HG02610 (cell line): ENCODE results near the gene LIN7B.
A peak's percentile ranks its signal among the peaks of the same experiment; 100 is the strongest.
"Not testable (repeated sequence)": the region's sequence is repeated elsewhere in the genome, so short reads cannot be mapped to it uniquely, and the experiment has no call there.

Experiments
- ATAC-seq: cut with Tn5 transposase; IDR thresholded peaks from one replicate; pipeline ENCODE4 v1.9.1; 2021; ENCODE audit warnings: mild to moderate bottlenecking, moderate library complexity; ENCODE audit not compliant: unreplicated experiment

Gene LIN7B, protein sequence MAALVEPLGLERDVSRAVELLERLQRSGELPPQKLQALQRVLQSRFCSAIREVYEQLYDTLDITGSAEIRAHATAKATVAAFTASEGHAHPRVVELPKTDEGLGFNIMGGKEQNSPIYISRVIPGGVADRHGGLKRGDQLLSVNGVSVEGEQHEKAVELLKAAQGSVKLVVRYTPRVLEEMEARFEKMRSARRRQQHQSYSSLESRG

DNA sequence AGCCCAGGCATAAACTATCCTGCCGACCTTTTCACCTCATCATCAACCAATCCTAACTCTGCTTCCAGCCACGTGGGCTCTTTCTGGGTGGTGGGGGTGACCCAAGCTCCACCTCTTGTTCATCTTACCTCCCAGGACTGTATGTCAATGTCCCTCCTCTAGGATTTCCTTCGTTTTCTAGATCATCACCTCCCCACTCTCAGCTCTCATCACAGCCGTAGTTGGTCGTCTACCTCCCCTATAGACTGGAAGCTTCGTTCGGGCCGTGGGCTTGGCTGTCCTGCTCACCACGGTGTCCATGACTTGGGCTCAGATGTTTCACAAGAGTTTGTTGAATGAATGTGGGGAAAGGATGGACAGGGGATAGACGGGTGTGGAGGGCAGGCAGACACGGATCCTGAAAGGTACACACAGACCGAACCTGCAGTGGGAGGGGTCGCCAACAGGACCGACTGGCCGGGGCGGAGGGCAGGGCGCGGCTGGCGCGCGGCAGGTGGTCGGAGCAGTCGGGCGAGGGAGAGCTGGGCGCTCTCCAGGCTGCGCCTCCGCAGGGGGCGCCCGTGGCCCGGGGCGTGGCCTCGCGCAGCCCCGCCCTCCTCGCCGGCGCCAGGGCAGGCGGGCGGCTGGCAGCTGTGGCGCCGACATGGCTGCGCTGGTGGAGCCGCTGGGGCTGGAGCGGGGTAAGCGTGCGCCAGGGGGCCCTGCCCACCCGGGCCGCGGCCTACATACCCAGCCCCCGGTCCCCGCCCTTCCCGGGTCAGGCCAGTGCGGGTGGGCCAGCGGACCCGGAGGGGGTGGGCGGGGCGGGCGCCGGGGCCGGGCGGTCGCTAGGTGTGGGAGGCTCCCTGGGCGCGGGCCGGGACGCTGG lies at the start of gene LIN7B:
TSS of gene LIN7B (plus strand) at position 609 of the 868 bp plus-strand sequence. CDS start at position 644, 35 bp downstream.
- peak; percentile 53 for ATAC-seq

DNA sequence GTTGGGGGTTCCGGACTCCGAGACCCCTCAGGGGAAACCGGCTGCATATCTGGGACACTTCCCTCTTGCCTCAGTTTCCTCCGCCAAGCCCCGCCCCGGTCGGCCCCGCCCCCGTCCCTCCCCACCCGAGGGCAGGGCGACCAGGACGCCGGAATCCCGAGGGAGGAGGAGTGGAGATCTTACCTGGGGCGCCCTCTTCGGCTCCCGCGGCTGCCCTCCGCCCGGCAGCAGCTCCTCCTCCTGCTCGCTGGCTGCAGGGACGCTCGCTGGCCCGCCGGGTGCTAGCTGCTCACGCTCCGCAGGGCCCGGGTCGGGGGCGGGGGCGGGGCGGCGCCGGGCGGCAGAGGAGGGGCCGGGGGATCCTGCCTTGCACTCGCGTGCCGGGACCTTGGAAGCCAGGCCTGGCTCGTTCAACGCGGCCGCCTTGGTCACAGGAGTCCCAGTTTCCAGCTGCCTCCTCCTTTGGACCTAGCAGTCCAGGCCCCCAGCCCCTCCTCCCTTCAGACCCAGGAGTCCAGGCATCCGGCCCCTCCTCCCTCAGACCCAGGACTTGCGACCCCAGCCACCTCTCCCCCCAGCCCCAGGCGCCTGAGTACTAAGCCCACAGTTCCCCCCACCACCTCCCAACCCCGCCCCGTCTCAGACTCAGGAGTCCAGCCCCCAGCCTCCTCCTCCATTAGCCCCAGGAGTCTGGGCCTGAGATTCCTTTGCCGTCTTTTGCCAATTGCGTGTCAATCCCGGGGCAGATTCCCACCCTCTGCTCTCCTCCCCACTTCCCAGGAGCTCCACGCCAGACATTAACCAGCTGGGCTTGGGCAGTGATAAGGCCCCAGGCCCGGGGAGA lies 49.2 kb upstream of the LIN7B start, which contains the start of gene NTF4:
TSS of gene NTF4 (minus strand) at position 51 of the 844 bp plus-strand sequence. CDS start 2,821 bp downstream, outside the sequence.
- no peak for ATAC-seq

DNA sequence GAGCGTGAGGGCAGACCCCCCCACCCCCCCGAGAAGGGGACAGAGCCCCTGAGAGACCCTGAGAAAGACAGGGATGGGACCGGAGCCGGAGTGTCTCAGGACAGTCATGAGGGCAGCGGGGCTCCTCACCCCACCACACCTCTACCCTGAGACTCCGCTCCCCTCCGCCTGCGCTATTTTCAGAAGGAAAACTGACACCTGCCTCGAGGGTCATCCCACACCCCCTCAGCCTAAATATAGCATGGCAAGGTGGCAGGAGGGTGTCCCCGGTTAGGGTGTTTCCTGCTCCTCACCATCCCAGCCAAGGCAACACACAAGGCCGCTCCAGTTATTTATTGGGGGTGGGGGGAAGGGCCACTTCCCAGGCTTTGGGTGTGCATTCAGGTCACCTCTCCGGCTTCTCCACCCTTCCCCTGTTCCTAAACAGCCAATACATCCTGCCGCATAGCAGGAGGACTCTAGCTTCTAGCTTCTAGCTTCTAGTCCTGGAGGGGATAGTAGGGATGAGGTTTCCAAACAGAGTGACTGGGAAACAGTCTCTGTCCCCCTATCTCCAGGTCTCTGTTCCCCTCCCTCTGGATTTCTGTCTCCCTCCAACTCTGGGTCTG lies 48.2 kb upstream of the LIN7B start:
- no peak for ATAC-seq

DNA sequence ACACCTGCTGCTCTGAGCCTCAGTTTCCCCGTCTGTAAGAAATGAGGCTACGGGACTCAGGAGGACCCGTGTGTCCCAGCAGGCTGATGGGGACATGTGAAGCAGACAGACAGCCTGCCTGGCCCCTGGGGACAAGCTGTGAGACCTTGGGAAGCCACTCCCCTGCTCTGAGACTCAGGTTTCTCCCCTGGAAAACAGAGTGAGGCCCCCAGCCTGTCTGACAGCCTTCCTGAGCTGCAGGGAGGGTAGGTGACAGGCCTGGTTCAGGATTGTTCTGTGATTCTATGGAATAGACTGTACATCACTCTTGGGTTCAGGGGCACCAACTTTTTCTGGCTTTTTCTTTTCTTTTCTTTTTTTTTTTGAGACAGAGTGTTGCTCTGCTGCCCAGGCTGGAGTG lies 46.6 kb upstream of the LIN7B start:
- no peak for ATAC-seq

DNA sequence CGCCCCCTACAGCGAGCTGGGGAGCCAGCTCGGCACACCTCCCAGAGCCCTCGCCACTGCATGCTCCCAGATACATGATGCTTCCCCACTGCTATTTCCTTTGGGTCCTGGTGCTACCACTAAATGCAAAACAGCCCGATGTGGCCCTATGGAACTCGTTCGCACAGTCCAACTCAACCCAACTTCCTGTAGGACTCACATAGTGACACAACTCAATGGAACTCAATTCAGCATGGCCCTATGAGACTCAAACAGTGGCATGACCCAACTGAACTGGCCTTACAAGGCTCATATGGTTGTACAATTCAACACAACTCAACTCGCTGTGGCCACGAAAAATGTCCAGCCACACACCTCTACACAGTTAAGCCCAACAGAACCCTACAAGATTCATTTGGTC lies 45.1 kb upstream of the LIN7B start:
- ATAC-seq: no peak

DNA sequence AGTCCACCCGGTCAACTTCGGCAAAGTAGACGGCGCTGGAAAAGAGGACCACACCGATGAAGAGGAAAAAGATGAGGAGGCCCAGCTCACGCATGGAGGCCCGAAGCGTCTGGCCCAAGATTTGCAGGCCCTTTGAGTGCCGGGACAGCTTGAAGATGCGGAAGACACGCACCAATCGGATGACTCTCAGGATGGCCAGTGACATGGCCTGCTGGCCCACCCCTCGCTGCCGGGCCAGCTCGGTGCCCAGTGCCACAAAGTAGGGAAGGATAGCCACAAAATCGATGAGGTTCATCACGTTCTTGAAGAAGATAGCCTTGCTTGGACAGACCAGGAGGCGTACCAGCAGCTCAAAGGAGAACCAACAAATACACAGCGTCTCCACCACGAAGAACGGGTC lies 43.8 kb upstream of the LIN7B start:
- ATAC-seq: no peak

DNA sequence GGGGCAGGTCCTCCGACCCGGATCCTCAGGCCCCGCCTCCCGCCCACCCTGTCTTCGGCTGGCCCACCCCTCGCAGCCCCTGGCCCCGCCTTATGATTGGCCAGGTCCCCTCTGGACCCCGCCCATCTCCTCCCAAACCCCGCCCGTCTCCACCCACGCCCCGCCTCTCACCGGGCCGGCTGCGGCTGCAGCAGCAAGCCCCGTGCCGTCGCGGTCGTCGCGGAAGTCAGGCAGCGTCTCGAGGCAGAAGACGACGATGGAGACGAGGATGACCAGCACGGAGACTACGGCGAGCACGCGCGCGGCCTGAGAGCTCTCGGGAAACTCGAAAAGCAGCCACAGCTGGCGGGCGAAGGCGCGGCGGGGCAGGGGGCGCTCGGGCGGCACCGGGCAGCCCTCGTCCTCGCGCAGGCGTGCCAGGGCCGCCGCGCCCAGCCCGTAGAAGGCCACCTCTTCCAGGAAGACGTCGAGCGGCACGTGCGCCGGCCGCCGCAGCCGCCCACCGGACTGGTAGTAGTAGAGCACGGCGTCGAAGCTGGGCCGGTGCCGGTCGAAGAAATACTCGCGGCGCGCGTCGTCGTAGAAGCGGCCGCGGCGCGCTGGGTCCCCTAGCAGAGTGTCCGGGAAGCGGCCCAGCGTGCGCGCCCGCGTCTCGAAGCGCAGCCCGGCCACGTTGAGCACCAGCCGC lies 42.2 kb upstream of the LIN7B start:
- no peak for ATAC-seq

DNA sequence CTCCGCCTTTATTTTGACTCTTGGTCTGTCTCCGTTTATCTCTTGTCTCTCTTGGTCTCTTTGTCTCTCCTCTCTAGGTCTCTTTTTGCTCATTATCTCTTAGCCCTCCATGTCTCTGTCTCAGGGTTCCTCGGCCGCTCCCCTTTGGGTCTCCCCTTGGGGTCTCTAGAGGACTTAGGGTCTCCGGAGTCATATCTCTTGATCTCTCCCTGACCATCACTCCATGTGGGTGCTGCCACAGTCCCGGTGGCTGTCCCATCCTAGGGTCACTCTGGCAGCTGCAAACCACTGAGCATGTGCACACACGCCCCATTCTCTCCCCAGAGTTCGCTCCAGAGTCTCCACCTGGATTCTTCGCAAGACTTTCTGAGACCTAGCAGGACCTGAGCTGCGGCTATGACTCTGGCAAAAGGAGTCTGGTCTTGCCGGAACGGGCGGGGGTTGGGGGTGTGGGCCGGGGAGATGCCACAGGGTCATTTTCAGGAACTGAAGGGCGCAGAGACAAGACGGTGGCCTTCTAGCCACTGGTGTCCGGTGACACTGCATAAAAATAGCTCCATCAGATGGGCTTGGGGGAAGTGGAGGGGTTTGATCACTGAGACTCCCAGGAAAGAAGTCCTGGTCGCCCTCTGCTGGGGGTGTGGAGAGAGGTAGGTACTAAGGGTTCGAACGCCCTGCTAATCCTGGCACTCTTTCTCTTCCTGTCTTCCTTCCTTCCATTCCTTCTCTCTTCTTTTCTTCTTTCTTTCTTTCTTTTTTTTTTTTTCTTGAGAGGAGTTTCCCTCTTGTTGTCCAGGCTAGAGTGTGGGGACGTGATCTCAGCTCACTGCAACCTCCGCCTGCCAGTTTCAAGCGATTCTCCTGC lies 40.4 kb upstream of the LIN7B start:
- no peak for ATAC-seq

DNA sequence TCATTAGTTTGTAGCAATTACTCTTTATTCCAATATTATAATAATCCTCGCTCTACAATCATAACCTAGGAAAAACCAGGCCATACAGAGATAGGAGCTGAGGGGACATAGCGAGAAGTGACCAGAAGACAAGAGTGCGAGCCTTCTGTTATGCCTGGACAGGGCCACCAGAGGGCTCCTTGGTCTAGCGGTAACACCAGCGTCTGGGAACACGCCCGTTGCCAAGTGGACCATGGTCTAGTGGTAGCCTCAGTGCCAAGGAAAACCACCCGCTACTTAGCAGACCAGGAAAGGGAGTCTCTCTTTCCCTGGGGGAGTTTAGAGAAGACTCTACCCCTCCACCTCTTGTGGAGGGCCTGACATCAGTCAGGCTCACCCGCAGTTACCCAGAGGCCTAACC lies 39.3 kb upstream of the LIN7B start:
- not testable (repeated sequence) for ATAC-seq

DNA sequence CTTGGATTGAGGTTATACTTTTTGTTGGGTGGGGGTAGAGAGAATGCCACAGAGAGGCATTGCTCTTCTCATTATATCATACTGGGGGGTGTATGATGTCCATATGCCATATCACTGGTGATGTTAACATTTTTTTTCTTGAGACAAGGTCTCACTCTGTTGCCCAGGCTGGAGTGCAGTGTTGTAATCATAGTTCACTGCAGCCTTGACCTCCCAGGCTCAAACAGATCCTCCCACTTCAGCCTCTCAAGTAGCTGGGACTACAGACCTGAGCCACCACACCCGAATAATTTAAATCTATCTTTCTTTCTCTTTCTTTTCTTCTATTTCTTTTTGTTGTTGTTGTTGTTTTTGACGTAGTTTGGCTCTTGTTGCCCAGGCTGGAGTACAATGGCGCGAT lies 33.8 kb upstream of the LIN7B start:
- ATAC-seq: no peak

DNA sequence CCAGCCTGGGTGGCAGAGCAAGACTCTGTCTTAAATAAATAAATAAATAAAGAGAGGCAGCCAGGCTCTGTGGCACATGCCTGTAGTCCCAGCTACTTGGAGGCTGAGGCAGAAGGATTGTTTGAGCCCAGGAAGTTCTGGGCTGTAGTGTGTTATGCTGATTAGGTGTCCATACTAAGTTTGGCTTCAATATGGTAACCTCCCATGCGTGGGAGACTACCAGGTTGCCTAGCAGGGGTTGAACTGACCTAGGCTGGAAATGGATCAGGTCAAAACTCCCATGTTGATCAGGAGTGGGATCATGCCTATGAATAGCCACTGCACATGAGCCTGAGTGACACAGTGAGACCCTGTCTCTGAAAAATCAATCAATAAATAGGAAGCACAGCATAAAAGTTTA lies 32.9 kb upstream of the LIN7B start:
- ATAC-seq: no peak

DNA sequence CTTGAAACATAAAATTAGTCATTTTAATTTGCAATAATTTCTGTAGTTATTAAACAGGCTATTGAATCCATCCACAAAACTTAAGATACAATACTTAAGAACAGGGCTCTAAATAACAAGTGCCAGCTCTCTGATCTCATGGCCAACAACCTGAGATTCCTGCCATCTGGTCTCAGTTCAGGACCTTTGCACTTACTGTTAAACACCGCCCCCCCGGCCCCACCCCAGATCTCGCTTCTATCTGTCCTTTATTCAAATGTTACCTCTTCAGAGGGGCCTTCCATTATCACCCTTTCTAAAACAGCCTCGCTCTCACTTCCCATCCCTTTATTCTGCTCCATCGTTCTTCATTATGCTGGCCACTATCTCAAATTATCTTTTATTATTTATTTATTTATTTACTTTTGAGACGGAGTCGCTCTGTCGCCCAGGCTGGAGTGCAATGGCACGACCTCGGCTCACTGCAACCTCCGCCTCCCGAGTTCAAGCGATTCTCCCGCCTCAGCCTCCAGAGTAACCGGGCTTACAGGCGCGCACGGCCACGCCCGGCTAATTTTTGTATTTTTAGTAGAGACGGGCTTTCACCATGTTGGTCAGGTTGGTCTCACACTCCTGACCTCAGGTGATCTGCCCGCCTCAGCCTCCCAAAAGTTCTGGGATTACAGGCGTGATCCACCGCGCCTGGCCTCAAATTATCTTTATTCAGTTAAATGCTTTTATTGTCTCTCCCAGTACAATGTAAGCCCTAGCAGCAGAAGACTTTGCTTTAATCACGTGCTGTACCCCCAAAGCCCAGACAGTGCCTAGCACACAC lies 29.8 kb upstream of the LIN7B start:
- ATAC-seq: no peak

DNA sequence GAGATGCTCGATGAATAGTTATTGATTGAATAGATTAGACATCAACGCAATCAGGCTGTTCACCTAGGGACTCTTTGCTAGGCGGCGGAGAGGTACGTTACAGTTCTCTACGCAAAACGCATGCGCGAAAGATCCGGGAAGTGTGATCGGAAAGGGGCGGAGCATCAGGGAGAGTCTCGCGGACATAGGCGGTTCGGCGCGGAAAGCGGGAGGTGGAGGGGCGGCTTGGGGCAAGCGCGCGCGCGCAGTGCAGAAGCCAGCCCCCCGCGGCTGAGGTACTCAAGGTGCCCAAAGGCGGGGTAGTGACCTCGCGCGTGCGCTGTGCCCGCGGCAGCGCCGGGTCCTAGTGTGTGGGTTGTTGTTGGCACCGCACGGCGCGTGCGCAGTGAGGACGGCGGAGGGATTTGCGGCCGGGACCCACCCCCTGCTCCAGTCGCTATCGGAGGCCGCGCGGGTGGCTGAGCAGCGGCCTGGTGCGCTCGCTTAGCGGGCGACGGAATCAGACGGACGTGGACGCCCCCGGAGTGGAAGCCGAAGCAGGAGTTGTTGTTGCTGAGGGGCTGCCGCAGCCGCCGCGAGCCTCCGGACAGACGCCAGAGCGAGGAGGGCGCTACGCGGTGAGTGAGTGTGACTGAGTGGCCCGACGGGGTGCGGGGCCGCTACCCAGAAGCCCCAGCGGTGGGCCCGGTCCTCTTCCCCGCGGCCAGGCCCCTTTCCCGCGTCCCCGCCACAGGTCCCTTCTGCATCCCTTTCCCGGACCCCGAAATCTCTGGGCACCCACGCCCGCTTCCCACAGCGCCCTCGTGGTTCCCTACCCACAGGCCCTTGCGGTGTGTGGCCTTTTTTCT lies 28.9 kb upstream of the LIN7B start, which contains the start of gene SNRNP70:
TSS of gene SNRNP70 (plus strand) at position 432 of the 848 bp plus-strand sequence. CDS start 964 bp downstream, outside the sequence.
- ATAC-seq: peak; percentile 75

DNA sequence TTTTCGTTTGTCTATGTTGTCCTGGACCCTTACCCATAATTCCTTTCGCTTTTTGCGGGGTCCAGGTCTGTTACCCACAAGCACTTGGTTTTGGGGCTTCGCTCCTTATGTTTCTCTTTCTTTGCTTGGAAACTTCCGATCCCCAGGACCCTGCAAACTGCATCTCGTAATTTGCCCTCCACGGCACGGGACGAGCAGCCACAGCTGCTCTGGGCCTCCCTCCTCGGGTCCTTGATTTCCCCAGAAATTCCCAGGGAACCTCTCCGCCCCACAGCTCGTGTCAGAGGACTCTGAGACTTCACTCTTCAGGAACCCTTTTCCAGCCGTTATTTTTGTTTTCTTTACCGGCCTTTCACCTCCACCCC lies 28.3 kb upstream of the LIN7B start:
- no peak for ATAC-seq

DNA sequence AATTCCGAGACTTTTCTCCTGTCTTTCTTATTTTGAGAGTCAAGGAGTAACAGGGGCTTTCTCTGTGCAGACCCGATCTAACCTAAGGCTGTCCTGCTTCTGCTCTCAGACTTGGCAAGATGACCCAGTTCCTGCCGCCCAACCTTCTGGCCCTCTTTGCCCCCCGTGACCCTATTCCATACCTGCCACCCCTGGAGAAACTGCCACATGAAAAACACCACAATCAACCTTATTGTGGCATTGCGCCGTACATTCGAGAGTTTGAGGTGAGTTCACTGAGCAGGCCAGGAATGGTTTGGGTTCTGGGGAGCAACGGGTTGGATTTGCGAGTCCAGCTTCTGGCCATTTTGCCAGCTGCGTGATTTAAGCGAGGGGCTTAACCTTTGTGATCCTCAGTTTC lies 27.9 kb upstream of the LIN7B start:
- no peak for ATAC-seq

DNA sequence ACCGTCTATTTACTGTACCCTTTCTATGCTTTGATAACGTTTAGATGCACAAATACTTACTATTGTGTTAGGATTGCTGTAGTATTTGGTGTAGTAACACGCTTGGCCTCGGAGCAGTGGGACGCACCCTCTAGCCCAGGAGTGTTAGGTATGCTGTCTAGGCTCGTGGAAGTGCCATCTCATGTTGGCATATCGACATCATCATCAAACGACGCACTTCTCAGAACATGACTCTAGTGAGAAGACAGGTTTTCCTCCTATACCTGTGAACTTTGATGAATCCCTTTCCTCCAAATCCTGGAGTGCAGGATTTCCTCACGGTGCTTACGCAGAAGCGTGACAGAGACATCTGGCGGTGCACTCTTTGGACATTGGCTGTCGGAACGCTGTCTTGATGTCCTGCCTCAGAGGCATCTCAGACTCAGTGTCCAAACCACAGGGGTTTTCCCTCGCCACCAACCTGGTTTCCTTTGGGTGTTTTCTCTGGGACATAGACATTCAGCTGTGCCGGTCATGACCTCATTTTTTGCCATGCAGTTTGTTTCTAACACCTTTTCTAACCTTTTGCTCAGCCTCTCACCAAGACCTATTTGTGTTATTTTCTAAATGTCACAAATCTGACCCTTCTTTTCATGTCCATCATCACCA lies 22.7 kb upstream of the LIN7B start:
- ATAC-seq: no peak

DNA sequence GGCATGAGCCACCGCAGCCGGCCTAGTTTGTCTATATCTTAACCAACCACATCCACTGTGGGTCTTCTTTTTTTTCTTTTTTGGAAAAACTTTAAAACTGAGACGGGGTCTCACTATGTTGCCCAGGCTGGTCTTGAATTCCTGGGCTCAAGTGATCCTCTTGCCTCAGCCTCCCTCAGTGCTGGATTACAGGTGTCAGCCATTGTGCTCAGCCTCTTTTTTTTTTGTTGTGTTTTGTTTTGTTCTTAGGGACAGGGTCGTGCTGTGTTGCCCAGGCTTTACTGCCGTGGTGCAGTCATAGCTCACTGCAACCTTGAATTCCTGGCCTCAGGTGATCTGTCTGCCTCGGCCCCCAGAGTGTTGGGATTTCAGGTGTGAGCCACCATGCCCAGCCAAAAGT lies 21.5 kb upstream of the LIN7B start:
- ATAC-seq: no peak
